ENCODE measurements around the gene NUTM1. TPM values are rescaled to one million over a fixed set of nuclear protein-coding genes. Genes with fewer than 3 reads are reported as not detected.
A peak's percentile ranks its signal among the peaks of the same experiment; 100 is the strongest.

The NUTM1 gene
- total and polyA plus RNA-seq, 2 of the 13 experiments (the other 11 are each of a cell fraction or from before 2014, with no cell fraction given), result not detected

DNA sequence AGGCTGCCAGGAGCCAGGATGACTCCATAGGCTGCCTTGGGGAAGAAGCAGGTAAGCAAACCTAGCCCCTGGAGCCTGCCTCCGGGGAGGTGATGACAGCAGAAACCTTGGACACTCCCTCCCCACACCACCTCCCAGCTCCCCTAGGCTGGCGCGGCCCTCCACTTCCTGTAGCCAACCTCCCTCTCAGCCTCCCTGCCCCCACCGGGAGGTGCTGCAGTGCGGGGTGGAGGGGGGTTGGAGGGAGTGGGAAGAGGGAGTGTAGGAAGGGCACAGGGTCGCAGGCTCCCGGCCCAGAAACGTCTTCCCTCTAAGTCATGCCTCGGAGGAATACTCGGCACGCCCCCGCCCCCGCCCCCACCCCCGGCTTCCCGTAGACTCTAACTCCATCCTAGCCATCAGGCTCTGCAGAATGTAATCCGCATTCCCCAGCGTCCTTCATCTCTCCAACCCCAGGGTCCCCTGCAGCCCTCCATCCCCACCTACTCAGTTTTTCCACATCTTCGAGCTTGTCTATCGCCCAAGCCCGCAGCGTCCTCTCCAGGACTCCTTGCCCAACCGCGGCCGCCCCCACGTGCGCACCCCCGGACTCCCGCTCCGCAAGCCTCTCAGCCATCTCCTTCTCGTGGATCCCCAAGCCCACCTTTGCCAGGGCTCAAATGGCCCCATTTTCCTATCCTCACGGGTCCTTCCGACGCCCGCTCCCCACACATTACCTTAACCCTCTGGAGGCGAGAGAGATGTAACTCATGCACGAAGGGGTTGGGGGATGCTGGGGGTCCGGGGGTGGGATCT lies 23.4 kb downstream of the NUTM1 start (continued):
- TF ChIP-seq ZNF674 (CRISPR knock-in tag; IDR thresholded peaks at IDR 0.05; ENCODE audit: low read depth), result no peak
- TF ChIP-seq, protein P1, sequence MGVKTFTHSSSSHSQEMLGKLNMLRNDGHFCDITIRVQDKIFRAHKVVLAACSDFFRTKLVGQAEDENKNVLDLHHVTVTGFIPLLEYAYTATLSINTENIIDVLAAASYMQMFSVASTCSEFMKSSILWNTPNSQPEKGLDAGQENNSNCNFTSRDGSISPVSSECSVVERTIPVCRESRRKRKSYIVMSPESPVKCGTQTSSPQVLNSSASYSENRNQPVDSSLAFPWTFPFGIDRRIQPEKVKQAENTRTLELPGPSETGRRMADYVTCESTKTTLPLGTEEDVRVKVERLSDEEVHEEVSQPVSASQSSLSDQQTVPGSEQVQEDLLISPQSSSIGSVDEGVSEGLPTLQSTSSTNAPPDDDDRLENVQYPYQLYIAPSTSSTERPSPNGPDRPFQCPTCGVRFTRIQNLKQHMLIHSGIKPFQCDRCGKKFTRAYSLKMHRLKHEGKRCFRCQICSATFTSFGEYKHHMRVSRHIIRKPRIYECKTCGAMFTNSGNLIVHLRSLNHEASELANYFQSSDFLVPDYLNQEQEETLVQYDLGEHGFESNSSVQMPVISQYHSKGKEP (CRISPR knock-in tag; IDR thresholded peaks at IDR 0.05), result no peak
- no peak for TF ChIP-seq ZNF660 (CRISPR knock-in tag; IDR thresholded peaks at IDR 0.05; ENCODE audit: borderline replicate concordance, low read depth)
- no peak for TF ChIP-seq HNF4A (CRISPR knock-in tag; IDR thresholded peaks at IDR 0.05)
- no peak for TF ChIP-seq MAFG (CRISPR knock-in tag; IDR thresholded peaks at IDR 0.05)
- TF ChIP-seq ZFY (CRISPR knock-in tag; IDR thresholded peaks at IDR 0.05), result 0 out of 2 replicates have a peak, but pooled peaks have one; percentile 23
- no peak for TF ChIP-seq HOXA7 (CRISPR knock-in tag; IDR thresholded peaks at IDR 0.05)
- TF ChIP-seq ZNF780A (CRISPR knock-in tag; IDR thresholded peaks at IDR 0.05), result no peak
- no peak for TF ChIP-seq ZNF879 (CRISPR knock-in tag; IDR thresholded peaks at IDR 0.05)
- TF ChIP-seq, protein P2, sequence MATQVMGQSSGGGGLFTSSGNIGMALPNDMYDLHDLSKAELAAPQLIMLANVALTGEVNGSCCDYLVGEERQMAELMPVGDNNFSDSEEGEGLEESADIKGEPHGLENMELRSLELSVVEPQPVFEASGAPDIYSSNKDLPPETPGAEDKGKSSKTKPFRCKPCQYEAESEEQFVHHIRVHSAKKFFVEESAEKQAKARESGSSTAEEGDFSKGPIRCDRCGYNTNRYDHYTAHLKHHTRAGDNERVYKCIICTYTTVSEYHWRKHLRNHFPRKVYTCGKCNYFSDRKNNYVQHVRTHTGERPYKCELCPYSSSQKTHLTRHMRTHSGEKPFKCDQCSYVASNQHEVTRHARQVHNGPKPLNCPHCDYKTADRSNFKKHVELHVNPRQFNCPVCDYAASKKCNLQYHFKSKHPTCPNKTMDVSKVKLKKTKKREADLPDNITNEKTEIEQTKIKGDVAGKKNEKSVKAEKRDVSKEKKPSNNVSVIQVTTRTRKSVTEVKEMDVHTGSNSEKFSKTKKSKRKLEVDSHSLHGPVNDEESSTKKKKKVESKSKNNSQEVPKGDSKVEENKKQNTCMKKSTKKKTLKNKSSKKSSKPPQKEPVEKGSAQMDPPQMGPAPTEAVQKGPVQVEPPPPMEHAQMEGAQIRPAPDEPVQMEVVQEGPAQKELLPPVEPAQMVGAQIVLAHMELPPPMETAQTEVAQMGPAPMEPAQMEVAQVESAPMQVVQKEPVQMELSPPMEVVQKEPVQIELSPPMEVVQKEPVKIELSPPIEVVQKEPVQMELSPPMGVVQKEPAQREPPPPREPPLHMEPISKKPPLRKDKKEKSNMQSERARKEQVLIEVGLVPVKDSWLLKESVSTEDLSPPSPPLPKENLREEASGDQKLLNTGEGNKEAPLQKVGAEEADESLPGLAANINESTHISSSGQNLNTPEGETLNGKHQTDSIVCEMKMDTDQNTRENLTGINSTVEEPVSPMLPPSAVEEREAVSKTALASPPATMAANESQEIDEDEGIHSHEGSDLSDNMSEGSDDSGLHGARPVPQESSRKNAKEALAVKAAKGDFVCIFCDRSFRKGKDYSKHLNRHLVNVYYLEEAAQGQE (IDR thresholded peaks at IDR 0.05; ENCODE audit: borderline replicate concordance in 1 of 2, low read depth in 1 of 2, low read length in 2 of 2), result no peak
- TF ChIP-seq, protein P3, sequence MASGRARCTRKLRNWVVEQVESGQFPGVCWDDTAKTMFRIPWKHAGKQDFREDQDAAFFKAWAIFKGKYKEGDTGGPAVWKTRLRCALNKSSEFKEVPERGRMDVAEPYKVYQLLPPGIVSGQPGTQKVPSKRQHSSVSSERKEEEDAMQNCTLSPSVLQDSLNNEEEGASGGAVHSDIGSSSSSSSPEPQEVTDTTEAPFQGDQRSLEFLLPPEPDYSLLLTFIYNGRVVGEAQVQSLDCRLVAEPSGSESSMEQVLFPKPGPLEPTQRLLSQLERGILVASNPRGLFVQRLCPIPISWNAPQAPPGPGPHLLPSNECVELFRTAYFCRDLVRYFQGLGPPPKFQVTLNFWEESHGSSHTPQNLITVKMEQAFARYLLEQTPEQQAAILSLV (CRISPR knock-in tag; IDR thresholded peaks at IDR 0.05; ENCODE audit: borderline replicate concordance), result no peak
- no peak for TF ChIP-seq SP1 (IDR thresholded peaks at IDR 0.05)
- no peak for TF ChIP-seq SP1 (CRISPR knock-in tag; IDR thresholded peaks at IDR 0.05)
- no peak for TF ChIP-seq DMAP1 (CRISPR knock-in tag; IDR thresholded peaks at IDR 0.05)
- no peak for TF ChIP-seq MEIS2 (CRISPR knock-in tag; IDR thresholded peaks at IDR 0.05)
- no peak for TF ChIP-seq MTA3 (CRISPR knock-in tag; IDR thresholded peaks at IDR 0.05)
- peak; percentile 18; the same call in 1 of the 2 replicates for TF ChIP-seq IRF2 (CRISPR knock-in tag; IDR thresholded peaks at IDR 0.05)
- TF ChIP-seq, protein P4, sequence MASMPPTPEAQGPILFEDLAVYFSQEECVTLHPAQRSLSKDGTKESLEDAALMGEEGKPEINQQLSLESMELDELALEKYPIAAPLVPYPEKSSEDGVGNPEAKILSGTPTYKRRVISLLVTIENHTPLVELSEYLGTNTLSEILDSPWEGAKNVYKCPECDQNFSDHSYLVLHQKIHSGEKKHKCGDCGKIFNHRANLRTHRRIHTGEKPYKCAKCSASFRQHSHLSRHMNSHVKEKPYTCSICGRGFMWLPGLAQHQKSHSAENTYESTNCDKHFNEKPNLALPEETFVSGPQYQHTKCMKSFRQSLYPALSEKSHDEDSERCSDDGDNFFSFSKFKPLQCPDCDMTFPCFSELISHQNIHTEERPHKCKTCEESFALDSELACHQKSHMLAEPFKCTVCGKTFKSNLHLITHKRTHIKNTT (CRISPR knock-in tag; IDR thresholded peaks at IDR 0.05), result no peak
- TF ChIP-seq, protein P5, sequence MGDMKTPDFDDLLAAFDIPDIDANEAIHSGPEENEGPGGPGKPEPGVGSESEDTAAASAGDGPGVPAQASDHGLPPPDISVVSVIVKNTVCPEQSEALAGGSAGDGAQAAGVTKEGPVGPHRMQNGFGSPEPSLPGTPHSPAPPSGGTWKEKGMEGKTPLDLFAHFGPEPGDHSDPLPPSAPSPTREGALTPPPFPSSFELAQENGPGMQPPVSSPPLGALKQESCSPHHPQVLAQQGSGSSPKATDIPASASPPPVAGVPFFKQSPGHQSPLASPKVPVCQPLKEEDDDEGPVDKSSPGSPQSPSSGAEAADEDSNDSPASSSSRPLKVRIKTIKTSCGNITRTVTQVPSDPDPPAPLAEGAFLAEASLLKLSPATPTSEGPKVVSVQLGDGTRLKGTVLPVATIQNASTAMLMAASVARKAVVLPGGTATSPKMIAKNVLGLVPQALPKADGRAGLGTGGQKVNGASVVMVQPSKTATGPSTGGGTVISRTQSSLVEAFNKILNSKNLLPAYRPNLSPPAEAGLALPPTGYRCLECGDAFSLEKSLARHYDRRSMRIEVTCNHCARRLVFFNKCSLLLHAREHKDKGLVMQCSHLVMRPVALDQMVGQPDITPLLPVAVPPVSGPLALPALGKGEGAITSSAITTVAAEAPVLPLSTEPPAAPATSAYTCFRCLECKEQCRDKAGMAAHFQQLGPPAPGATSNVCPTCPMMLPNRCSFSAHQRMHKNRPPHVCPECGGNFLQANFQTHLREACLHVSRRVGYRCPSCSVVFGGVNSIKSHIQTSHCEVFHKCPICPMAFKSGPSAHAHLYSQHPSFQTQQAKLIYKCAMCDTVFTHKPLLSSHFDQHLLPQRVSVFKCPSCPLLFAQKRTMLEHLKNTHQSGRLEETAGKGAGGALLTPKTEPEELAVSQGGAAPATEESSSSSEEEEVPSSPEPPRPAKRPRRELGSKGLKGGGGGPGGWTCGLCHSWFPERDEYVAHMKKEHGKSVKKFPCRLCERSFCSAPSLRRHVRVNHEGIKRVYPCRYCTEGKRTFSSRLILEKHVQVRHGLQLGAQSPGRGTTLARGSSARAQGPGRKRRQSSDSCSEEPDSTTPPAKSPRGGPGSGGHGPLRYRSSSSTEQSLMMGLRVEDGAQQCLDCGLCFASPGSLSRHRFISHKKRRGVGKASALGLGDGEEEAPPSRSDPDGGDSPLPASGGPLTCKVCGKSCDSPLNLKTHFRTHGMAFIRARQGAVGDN (CRISPR knock-in tag; IDR thresholded peaks at IDR 0.05), result peak; percentile 59
